Gastrocnemius medialis (tissue), 4 donors: ENCODE data around the gene COL23A1.

Experiments
- CTCF ChIP-seq, 5 experiments: fragments of 450-650 bp in 3 of 5; fragments of 200-600 bp in 2 of 5; sonication (generic) in 2 of 5; IDR thresholded peaks in 4 of 5; conservative IDR thresholded peaks in 1 of 5; 1 replicate in 4 of 5; 2 replicates in 1 of 5; pipeline ENCODE4 v1.5.1; 2016 to 2019; ENCODE audit warnings: antibody characterized with exemption in 5 of 5, mild to moderate bottlenecking in 3 of 5, moderate library complexity in 3 of 5
- POLR2A ChIP-seq, 2 donors: fragments of 450-650 bp; IDR thresholded peaks; one replicate each; pipeline ENCODE4 v1.6.1; 2017; ENCODE audit warnings: antibody characterized with exemption in 2 of 2, mild to moderate bottlenecking in 2 of 2, moderate library complexity in 2 of 2

GRCh38 chr5:178455480-178455835 is 134.7 kb downstream of the COL23A1 start:
- TF ChIP-seq CTCF (IDR thresholded peaks at IDR 0.05 in 4 of 5, conservative IDR thresholded peaks at IDR 0.05 in 1 of 5): no peak
- TF ChIP-seq POLR2A (IDR thresholded peaks at IDR 0.05): no peak
